Endothelial cell (in vitro differentiated cells): ENCODE data around the gene CMSS1. TPM values are rescaled to one million over a fixed set of nuclear protein-coding genes. Genes with fewer than 3 reads are reported as not detected.

ENCODE experiments used
- DNase-seq: peaks from one replicate; pipeline ENCODE4 v3.0.0; 2021; ENCODE audit warnings: low spot score
- H3K27ac Mint-ChIP-seq: one replicate; pipeline ENCODE4 v1.8.0; 2021; ENCODE audit warnings: mixed read lengths, inconsistent platforms; ENCODE audit not compliant: unreplicated experiment
- H3K27me3 Mint-ChIP-seq: one replicate; pipeline ENCODE4 v1.8.0; 2021; ENCODE audit warnings: mild to moderate bottlenecking, moderate library complexity, mixed read lengths, inconsistent platforms; ENCODE audit not compliant: unreplicated experiment
- H3K36me3 Mint-ChIP-seq: one replicate; pipeline ENCODE4 v1.8.0; 2021; ENCODE audit warnings: mild to moderate bottlenecking, low read depth, mixed read lengths, inconsistent platforms; ENCODE audit not compliant: unreplicated experiment
- H3K4me1 Mint-ChIP-seq: one replicate; pipeline ENCODE4 v1.8.0; 2021; ENCODE audit warnings: mild to moderate bottlenecking, mixed read lengths, inconsistent platforms; ENCODE audit not compliant: unreplicated experiment
- H3K4me3 Mint-ChIP-seq: one replicate; pipeline ENCODE4 v1.8.0; 2021; ENCODE audit warnings: mild to moderate bottlenecking, mixed read lengths, inconsistent platforms; ENCODE audit not compliant: unreplicated experiment
- H3K9me3 Mint-ChIP-seq: one replicate; pipeline ENCODE4 v1.8.0; 2021; ENCODE audit warnings: mixed read lengths, inconsistent platforms; ENCODE audit not compliant: unreplicated experiment
- CTCF ChIP-seq: fragments of 200-600 bp; sonication (generic); IDR thresholded peaks from one replicate; pipeline ENCODE4 v1.5.0; 2021; ENCODE audit warnings: antibody characterized with exemption; ENCODE audit not compliant: unreplicated experiment
- total RNA-seq: library from RNA; stranded (reverse); fragmentation: NEBNext Ultra II Directional; extraction: Animal tissue kit (Norgen Biotek cat#: 25700); gene quantifications from one replicate; pipeline ENCODE4 v1.2.1, GENCODE V29; 2021; ENCODE audit not compliant: unreplicated experiment

CMSS1 gene
- total RNA-seq, 1 donor from 2014 or later = 25.8 TPM

GRCh38 chr3:100120012-100120411 lies 302.4 kb downstream of the CMSS1 start:
- Mint-ChIP-seq H3K36me3 (peaks cover 3% of the 10 kb centered on the region), H3K4me1 (peaks cover 26% of the 10 kb centered on the region), H3K27me3 (no peaks in the 10 kb centered on the region), H3K4me3 (no peak overlapping the region), H3K9me3 (no peaks in the 10 kb centered on the region), H3K27ac (no peak overlapping the region)
- TF ChIP-seq CTCF = no peak
- DNase-seq = no peak

GRCh38 chr3:100120693-100121092 lies 303.0 kb downstream of the CMSS1 start:
- no peaks in the 10 kb centered on the region for H3K27me3 Mint-ChIP-seq
- no peaks in the 10 kb centered on the region for H3K9me3 Mint-ChIP-seq
- peaks cover 3% of the 10 kb centered on the region for H3K36me3 Mint-ChIP-seq
- no peak overlapping the region for H3K4me3 Mint-ChIP-seq
- H3K27ac Mint-ChIP-seq = no peak overlapping the region
- peaks cover 33% of the 10 kb centered on the region for H3K4me1 Mint-ChIP-seq
- no peak for DNase-seq
- TF ChIP-seq CTCF = no peak

- DNase-seq = no peak
- Mint-ChIP-seq H3K4me1 (peaks cover 45% of the 10 kb centered on the region), H3K4me3 (no peak overlapping the region), H3K27me3 (no peaks in the 10 kb centered on the region), H3K36me3 (peaks cover 3% of the 10 kb centered on the region), H3K9me3 (no peaks in the 10 kb centered on the region), H3K27ac (no peak overlapping the region)
- no peak for TF ChIP-seq CTCF
Observed at GRCh38 chr3:100122321-100122720, 304.7 kb downstream of the CMSS1 start.

GRCh38 chr3:100123112-100123511 lies 305.4 kb downstream of the CMSS1 start:
- H3K4me1 Mint-ChIP-seq = peaks cover 51% of the 10 kb centered on the region

GRCh38 chr3:100124201-100124761 lies 306.6 kb downstream of the CMSS1 start:
- H3K9me3 Mint-ChIP-seq = no peaks in the 10 kb centered on the region
- H3K4me1 Mint-ChIP-seq = peaks cover 57% of the 10 kb centered on the region
- H3K36me3 Mint-ChIP-seq = peaks cover 3% of the 10 kb centered on the region
- TF ChIP-seq CTCF = no peak
- no peak for DNase-seq
- no peak overlapping the region for H3K4me3 Mint-ChIP-seq
- no peaks in the 10 kb centered on the region for H3K27me3 Mint-ChIP-seq
- peak overlapping the region; percentile 26 for H3K27ac Mint-ChIP-seq

More at GRCh38 chr3:100123112-100123511, 305.4 kb downstream of the CMSS1 start:
- no peak for TF ChIP-seq CTCF
- Mint-ChIP-seq H3K27ac (peak overlapping the region; percentile 49), H3K4me3 (peak overlapping the region; percentile 21), H3K36me3 (peaks cover 3% of the 10 kb centered on the region), H3K27me3 (no peaks in the 10 kb centered on the region), H3K9me3 (no peaks in the 10 kb centered on the region)
- DNase-seq = no peak
